Caco-2 (cell line): ENCODE measurements around the gene OGFOD1. TPM values are rescaled to one million over a fixed set of nuclear protein-coding genes. Genes with fewer than 3 reads are reported as not detected.

ENCODE experiments used
- BruUV-seq: library from RNA; stranded (reverse); fragments of 400-500 nt; replicated peaks from 2 replicates; lab custom pipeline; 2021; lab: Mats Ljungman, UMichigan
- CTCF ChIA-PET: fragments of 300-600 bp; sonication (Branson Sonifier 250); formaldehyde crosslinking; loops from one replicate; lab custom pipeline; 2022; ENCODE audit warnings: antibody characterized with exemption; lab: Charles Lee
- POLR2A ChIA-PET: fragments of 300-600 bp; sonication (Branson Sonifier 250); formaldehyde crosslinking; loops from one replicate; lab custom pipeline; 2022; ENCODE audit warnings: antibody characterized with exemption; lab: Charles Lee
- DNase-seq, 2 experiments: peaks; one replicate each; pipeline versions ENCODE4 v3.0.0 to v3.0.0-alpha.2; 2020 to 2022
- H3K27me3 ChIP-seq: replicated peaks from 2 replicates; pipeline ENCODE4 v1.6.0; 2011; ENCODE audit warnings: low read length; ENCODE audit not compliant: control insufficient read depth, insufficient read depth
- H3K36me3 ChIP-seq: 2 replicates; pipeline ENCODE4 v1.5.1; 2011; ENCODE audit warnings: low read length; ENCODE audit not compliant: control insufficient read depth, insufficient read depth
- H3K4me1 ChIP-seq: fragments of 250-450 bp; sonication (Bioruptor Pico); 2 replicates; pipeline ENCODE4 v1.5.1; 2020; ENCODE audit warnings: mild to moderate bottlenecking
- H3K4me3 ChIP-seq: 2 replicates; pipeline ENCODE4 v1.5.1; 2011; ENCODE audit warnings: low read depth, mild to moderate bottlenecking, control low read depth, low read length
- H3K9me3 ChIP-seq: fragments of 250-450 bp; sonication (Bioruptor Pico); 2 replicates; pipeline ENCODE4 v1.5.1; 2020; ENCODE audit warnings: mild to moderate bottlenecking, moderate library complexity
- H3K27ac Mint-ChIP-seq: one replicate; pipeline ENCODE4 v1.8.0; 2022; ENCODE audit warnings: mixed read lengths; ENCODE audit not compliant: unreplicated experiment
- H3K27me3 Mint-ChIP-seq: one replicate; pipeline ENCODE4 v1.8.0; 2022; ENCODE audit warnings: mixed read lengths; ENCODE audit not compliant: insufficient read depth, unreplicated experiment
- H3K36me3 Mint-ChIP-seq: one replicate; pipeline ENCODE4 v1.8.0; 2022; ENCODE audit warnings: mild to moderate bottlenecking, mixed read lengths; ENCODE audit not compliant: insufficient read depth, unreplicated experiment
- H3K4me1 Mint-ChIP-seq: one replicate; pipeline ENCODE4 v1.8.0; 2022; ENCODE audit warnings: low read depth, mixed read lengths; ENCODE audit not compliant: unreplicated experiment
- H3K4me3 Mint-ChIP-seq: one replicate; pipeline ENCODE4 v1.8.0; 2022; ENCODE audit warnings: mild to moderate bottlenecking, moderate library complexity, mixed read lengths; ENCODE audit not compliant: unreplicated experiment
- H3K9me3 Mint-ChIP-seq: one replicate; pipeline ENCODE4 v1.8.0; 2022; ENCODE audit warnings: mixed read lengths; ENCODE audit not compliant: unreplicated experiment
- intact Hi-C: fragments of 100-400 bp; cut with micrococcal nuclease; formaldehyde crosslinking; loops from one replicate; pipeline ENCODE4 v1.10.0; 2022; ENCODE audit not compliant: unreplicated experiment
- total RNA-seq: library from RNA; stranded (reverse); gene quantifications from 2 replicates; pipeline ENCODE4 v1.2.3, GENCODE V29; 2022
- TF ChIP-seq, protein P1 (sequence below), 2 experiments: fragments of 200-600 bp in 1 of 2; IDR thresholded peaks; 1 replicate in 1 of 2; 2 replicates in 1 of 2; pipeline versions ENCODE4 v1.5.1 to v1.8.0; 2011 to 2022; ENCODE audit warnings: antibody characterized with exemption in 1 of 2, control low read depth in 1 of 2, inconsistent platforms in 1 of 2, low read depth in 1 of 2, low read length in 1 of 2, mild to moderate bottlenecking in 1 of 2, moderate library complexity in 1 of 2; ENCODE audit not compliant: insufficient read depth in 1 of 2, severe bottlenecking in 1 of 2, unreplicated experiment in 1 of 2

OGFOD1 gene
- total RNA-seq, 1 experiment from 2014 or later: 79.0 TPM

DNA sequence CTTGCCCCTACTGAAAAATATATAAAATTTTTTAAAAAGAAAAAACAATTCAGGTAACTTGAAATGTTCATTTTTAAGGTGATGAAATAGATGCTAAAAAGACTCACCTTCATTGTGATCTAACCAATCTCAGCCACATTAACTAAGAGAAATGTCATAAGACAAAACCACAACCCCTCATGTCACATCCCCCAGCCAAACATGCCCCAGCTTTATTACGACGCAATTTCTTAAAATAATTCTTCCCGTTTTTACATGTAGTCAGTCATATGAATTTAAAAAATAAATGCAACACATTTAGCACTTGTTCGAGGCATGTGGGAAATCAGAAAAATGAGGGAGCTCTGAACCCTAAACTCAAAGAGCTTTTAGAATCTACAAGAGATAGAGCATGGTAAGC is 35.5 kb upstream of the OGFOD1 start:
- Histone ChIP-seq H3K9me3 (no peaks in the 10 kb centered on the region), H3K4me1 (no peaks in the 10 kb centered on the region), H3K36me3 (no peaks in the 10 kb centered on the region), H3K4me3 (no peak overlapping the region), H3K27me3 (no peaks in the 10 kb centered on the region)
- TF ChIP-seq, protein P1, sequence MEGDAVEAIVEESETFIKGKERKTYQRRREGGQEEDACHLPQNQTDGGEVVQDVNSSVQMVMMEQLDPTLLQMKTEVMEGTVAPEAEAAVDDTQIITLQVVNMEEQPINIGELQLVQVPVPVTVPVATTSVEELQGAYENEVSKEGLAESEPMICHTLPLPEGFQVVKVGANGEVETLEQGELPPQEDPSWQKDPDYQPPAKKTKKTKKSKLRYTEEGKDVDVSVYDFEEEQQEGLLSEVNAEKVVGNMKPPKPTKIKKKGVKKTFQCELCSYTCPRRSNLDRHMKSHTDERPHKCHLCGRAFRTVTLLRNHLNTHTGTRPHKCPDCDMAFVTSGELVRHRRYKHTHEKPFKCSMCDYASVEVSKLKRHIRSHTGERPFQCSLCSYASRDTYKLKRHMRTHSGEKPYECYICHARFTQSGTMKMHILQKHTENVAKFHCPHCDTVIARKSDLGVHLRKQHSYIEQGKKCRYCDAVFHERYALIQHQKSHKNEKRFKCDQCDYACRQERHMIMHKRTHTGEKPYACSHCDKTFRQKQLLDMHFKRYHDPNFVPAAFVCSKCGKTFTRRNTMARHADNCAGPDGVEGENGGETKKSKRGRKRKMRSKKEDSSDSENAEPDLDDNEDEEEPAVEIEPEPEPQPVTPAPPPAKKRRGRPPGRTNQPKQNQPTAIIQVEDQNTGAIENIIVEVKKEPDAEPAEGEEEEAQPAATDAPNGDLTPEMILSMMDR (IDR thresholded peaks at IDR 0.05; ENCODE audit: insufficient read depth in 1 of 2, low read depth in 1 of 2, low read length in 1 of 2, severe bottlenecking in 1 of 2, unreplicated experiment in 1 of 2): no peak
- Mint-ChIP-seq H3K9me3 (no peaks in the 10 kb centered on the region), H3K27me3 (no peaks in the 10 kb centered on the region), H3K27ac (no peak overlapping the region), H3K4me1 (peaks cover 9% of the 10 kb centered on the region), H3K36me3 (peaks cover 10% of the 10 kb centered on the region), H3K4me3 (no peak overlapping the region)
- BruUV-seq: no TSS peak
- CTCF ChIA-PET: no interaction called here
- intact Hi-C loops: no loop called here
- DNase-seq: no peak
- POLR2A ChIA-PET: no interaction called here

DNA sequence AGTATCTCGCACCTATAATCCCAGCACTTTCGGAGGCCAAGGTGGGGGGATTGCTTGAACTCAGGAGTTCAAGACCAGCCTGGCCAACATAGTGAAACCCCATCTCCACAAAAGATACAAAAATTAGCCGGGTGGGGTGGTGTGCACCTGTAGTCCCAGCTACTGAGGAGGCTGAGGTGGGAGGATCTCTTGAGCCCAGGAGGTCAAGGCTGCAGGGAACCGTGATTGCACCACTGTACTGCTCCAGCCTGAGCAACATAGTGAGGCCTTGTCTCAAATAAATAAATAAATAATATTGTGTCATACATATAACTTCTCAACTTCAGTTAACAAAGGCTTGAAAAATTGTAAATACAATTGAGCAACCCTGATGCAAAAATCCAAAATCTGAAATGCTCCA is 34.2 kb upstream of the OGFOD1 start:
- ChIA-PET POLR2A (no interaction called here), CTCF (no interaction called here)
- no peak for DNase-seq
- Mint-ChIP-seq H3K4me1 (peaks cover 16% of the 10 kb centered on the region), H3K27ac (no peak overlapping the region), H3K4me3 (no peak overlapping the region), H3K9me3 (no peaks in the 10 kb centered on the region), H3K36me3 (peaks cover 8% of the 10 kb centered on the region), H3K27me3 (no peaks in the 10 kb centered on the region)
- Histone ChIP-seq H3K4me3 (no peak overlapping the region), H3K36me3 (no peaks in the 10 kb centered on the region), H3K27me3 (no peaks in the 10 kb centered on the region), H3K9me3 (no peaks in the 10 kb centered on the region), H3K4me1 (no peaks in the 10 kb centered on the region)
- intact Hi-C loops: no loop called here
- BruUV-seq: no TSS peak
- TF ChIP-seq, protein P1 (IDR thresholded peaks at IDR 0.05; ENCODE audit: insufficient read depth in 1 of 2, low read depth in 1 of 2, low read length in 1 of 2, severe bottlenecking in 1 of 2, unreplicated experiment in 1 of 2): no peak

DNA sequence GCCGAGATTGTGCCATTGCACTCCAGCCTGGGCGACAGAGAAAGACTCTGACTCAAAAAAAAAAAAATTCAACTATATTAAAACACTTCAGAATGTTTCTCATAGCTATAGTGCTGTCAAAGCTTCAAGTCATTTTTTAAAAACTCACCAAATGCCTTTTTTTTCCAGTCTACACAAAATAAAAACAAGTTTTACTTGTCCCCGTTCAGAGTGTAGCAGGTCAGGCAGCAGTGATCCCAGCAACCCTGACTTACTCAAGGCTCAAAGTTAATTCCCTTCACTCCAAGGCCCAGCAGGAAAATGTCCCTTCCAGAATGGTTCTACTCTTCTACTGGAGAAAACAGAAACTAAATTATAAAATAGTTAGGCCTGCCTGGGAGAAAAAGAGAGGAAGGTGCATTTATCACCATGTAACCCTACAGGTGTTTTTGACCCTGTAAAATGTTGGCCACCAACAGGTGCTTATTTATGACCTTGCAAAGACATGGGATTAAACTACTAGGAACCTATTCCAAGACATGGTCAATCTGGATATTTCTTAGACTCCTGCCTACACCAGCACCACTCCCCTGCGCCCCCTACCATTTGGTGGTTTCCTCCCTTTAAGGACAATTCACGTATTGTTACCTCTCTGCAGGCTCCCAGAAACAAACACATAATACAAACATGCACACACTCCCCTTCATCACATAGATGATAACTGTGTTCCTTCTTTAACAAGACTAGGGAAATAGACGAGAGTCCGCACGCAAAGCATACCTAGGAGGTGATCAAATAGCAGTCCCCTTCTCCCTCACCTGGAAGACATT is 31.4 kb upstream of the OGFOD1 start:
- intact Hi-C loops: no loop called here

More for the DNA sequence above, 31.4 kb upstream of the OGFOD1 start:
- H3K27ac Mint-ChIP-seq: peak overlapping the region; percentile 21
- H3K4me3 Mint-ChIP-seq: no peak overlapping the region
- Histone ChIP-seq H3K27me3 (no peaks in the 10 kb centered on the region), H3K4me3 (no peak overlapping the region), H3K36me3 (no peaks in the 10 kb centered on the region), H3K4me1 (peaks cover 12% of the 10 kb centered on the region), H3K9me3 (no peaks in the 10 kb centered on the region)
- TF ChIP-seq, protein P1 (IDR thresholded peaks at IDR 0.05; ENCODE audit: insufficient read depth in 1 of 2, low read depth in 1 of 2, low read length in 1 of 2, severe bottlenecking in 1 of 2, unreplicated experiment in 1 of 2): peak in 1 of 2 experiments; percentile 19
- ChIA-PET POLR2A (interaction anchor here (0.7 kb wide), 1 partner anchor 52 kb away, joined by 6 read pairs; no protein-coding TSS in a partner anchor), CTCF (no interaction called here)
- H3K27me3 Mint-ChIP-seq: no peaks in the 10 kb centered on the region
- DNase-seq: no peak
- peaks cover 14% of the 10 kb centered on the region for H3K36me3 Mint-ChIP-seq
- H3K9me3 Mint-ChIP-seq: no peaks in the 10 kb centered on the region
- peaks cover 33% of the 10 kb centered on the region for H3K4me1 Mint-ChIP-seq
- BruUV-seq: no TSS peak
